HG03378 (cell line): ENCODE results near the gene GGTA1.

Source experiments
- ATAC-seq: cut with Tn5 transposase; IDR thresholded peaks from one replicate; pipeline ENCODE4 v1.9.1; 2021; ENCODE audit warnings: mild to moderate bottlenecking, moderate library complexity; ENCODE audit not compliant: unreplicated experiment

Gene GGTA1

GRCh38 chr9:121411993-121412392, 87.7 kb downstream of the GGTA1 start:
- no peak for ATAC-seq

- no peak for ATAC-seq
Measured at GRCh38 chr9:121405899-121406298, 93.7 kb downstream of the GGTA1 start.
